Activated CD4-positive, alpha-beta T cell treated with anti-CD3 and anti-CD28 coated beads for 36 hours (primary cell): ENCODE measurements around the gene SLC46A2. TPM values are rescaled to one million over a fixed set of nuclear protein-coding genes. Genes with fewer than 3 reads are reported as not detected.
A peak's percentile ranks its signal among the peaks of the same experiment; 100 is the strongest.

Experiments used
- ATAC-seq: fragments of 200-7000 bp; cut with Tn5 transposase; one replicate; pipeline ENCODE4 v1.10.0; 2021; ENCODE audit warnings: mild to moderate bottlenecking, moderate library complexity
- CTCF ChIA-PET: fragments of 350-600 bp; sonication (Branson Sonifier 250); formaldehyde crosslinking; loops from one replicate; lab custom pipeline; 2021; ENCODE audit warnings: antibody characterized with exemption; lab: Charles Lee
- POLR2A ChIA-PET: fragments of 350-600 bp; sonication (Branson Sonifier 250); formaldehyde crosslinking; loops from one replicate; lab custom pipeline; 2021; ENCODE audit warnings: antibody characterized with exemption, inconsistent platforms; lab: Charles Lee
- DNase-seq: peaks from one replicate; pipeline ENCODE4 v3.0.0-alpha.2; 2020
- H3K27ac Mint-ChIP-seq: one replicate; pipeline ENCODE4 v1.8.0; 2021; ENCODE audit warnings: mixed read lengths
- H3K27me3 Mint-ChIP-seq: one replicate; pipeline ENCODE4 v1.8.0; 2021; ENCODE audit warnings: mixed read lengths
- H3K36me3 Mint-ChIP-seq: one replicate; pipeline ENCODE4 v1.8.0; 2021; ENCODE audit warnings: low read depth, mixed read lengths
- H3K4me1 Mint-ChIP-seq: one replicate; pipeline ENCODE4 v1.8.0; 2021; ENCODE audit warnings: mixed read lengths
- H3K4me3 Mint-ChIP-seq: one replicate; pipeline ENCODE4 v1.8.0; 2021; ENCODE audit warnings: mild to moderate bottlenecking, moderate library complexity, mixed read lengths
- H3K9me3 Mint-ChIP-seq: one replicate; pipeline ENCODE4 v1.8.0; 2021; ENCODE audit warnings: low read depth, mixed read lengths
- intact Hi-C, 2 experiments: fragments of 100-400 bp; cut with DNase I in 1 of 2; cut with micrococcal nuclease in 1 of 2; formaldehyde crosslinking; loops; one replicate each; pipeline versions ENCODE4 v1.14.2 to v1.15.1; 2022 to 2024; cut with DNase I, micrococcal nuclease
- total RNA-seq, 2 experiments: library from RNA; stranded (reverse); gene quantifications; one replicate each; pipeline ENCODE4 v1.2.3, GENCODE V29; 2021

SLC46A2 gene
- total RNA-seq: not detected

GRCh38 chr9:112890106-112891081 is at the start of gene SLC46A2:
Gene SLC46A2 (minus strand): TSS chr9:112890876. CDS start chr9:112890681, 195 bp downstream.
- DNase-seq: no peak
- Mint-ChIP-seq H3K4me3 (no peak within 1 kb of the TSS), H3K27ac (no peak within 1 kb of the TSS), H3K36me3 (no peaks in the 10 kb centered on the region), H3K4me1 (no peaks in the 10 kb centered on the region), H3K9me3 (no peaks in the 10 kb centered on the region), H3K27me3 (peaks cover 33% of the 10 kb centered on the region)
- ChIA-PET CTCF (interaction anchor here (1.4 kb wide), 1 partner anchor 12 kb away, joined by 6 read pairs; no protein-coding TSS in a partner anchor), POLR2A (interaction anchor here (0.5 kb wide), 1 partner anchor 867 kb away, joined by 4 read pairs; no protein-coding TSS in a partner anchor)
- no peak for ATAC-seq
- intact Hi-C loops: loop anchor here in 1 of 2 experiments (5.0 kb wide), 1 partner anchor 43 kb away; no protein-coding TSS in a partner anchor

DNA sequence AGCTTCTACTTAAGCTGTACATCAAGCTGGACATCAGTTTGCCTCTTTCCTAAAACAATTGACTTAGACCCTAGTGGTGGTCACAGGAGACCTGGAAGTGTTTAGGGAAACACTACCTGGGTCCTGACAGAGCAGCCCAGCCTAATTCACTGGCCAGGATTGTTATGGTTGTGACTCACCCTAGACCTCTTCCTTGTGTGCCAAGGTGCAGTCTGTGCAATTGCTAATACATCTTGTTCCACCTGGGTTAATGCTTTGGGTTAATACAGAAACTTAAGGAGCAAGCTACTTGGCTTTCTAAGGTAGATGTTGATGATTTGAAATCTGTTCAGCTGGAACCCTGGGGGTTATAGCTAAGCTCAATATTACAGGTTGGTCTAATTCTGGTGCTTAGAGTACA is 48.7 kb upstream of the SLC46A2 start:
- no peak overlapping the region for H3K27ac Mint-ChIP-seq
- CTCF ChIA-PET: interaction anchor here (0.6 to 1.2 kb wide), 3 partner anchors 20 to 1636 kb away, joined by 3 to 4 read pairs (median 3); no protein-coding TSS in a partner anchor
- ATAC-seq: no peak

GRCh38 chr9:112933696-112934095 is 43.0 kb upstream of the SLC46A2 start:
- Mint-ChIP-seq H3K27me3 (peaks cover 15% of the 10 kb centered on the region), H3K36me3 (no peaks in the 10 kb centered on the region), H3K4me3 (no peak overlapping the region), H3K9me3 (no peaks in the 10 kb centered on the region), H3K27ac (no peak overlapping the region), H3K4me1 (no peaks in the 10 kb centered on the region)
- no peak for DNase-seq
- CTCF ChIA-PET: interaction anchor here (0.8 kb wide), 1 partner anchor 179 kb away, joined by 3 read pairs; no protein-coding TSS in a partner anchor
- intact Hi-C loops: loop anchor here in 1 of 2 experiments (10.0 kb wide), 2 partner anchors 61 to 161 kb away; no protein-coding TSS in a partner anchor
- POLR2A ChIA-PET: no interaction called here
- no peak for ATAC-seq

More for the DNA sequence above, 48.7 kb upstream of the SLC46A2 start:
- peaks cover 15% of the 10 kb centered on the region for H3K27me3 Mint-ChIP-seq
- H3K9me3 Mint-ChIP-seq: no peaks in the 10 kb centered on the region
- POLR2A ChIA-PET: no interaction called here
- no peaks in the 10 kb centered on the region for H3K4me1 Mint-ChIP-seq
- DNase-seq: no peak
- no peaks in the 10 kb centered on the region for H3K36me3 Mint-ChIP-seq
- intact Hi-C loops: loop anchor here in 1 of 2 experiments (10.0 kb wide), 2 partner anchors 55 to 155 kb away; no protein-coding TSS in a partner anchor
- H3K4me3 Mint-ChIP-seq: no peak overlapping the region

- no peaks in the 10 kb centered on the region for H3K9me3 Mint-ChIP-seq
- peaks cover 13% of the 10 kb centered on the region for H3K27me3 Mint-ChIP-seq
- ChIA-PET CTCF (interaction anchor here (0.6 to 1.5 kb wide), 3 partner anchors 31 to 187 kb away, joined by 3 to 9 read pairs (median 3); no protein-coding TSS in a partner anchor), POLR2A (no interaction called here)
- DNase-seq (peak; percentile 33), ATAC-seq (no peak)
- H3K36me3 Mint-ChIP-seq: no peaks in the 10 kb centered on the region
- no peak overlapping the region for H3K4me3 Mint-ChIP-seq
- H3K4me1 Mint-ChIP-seq: peaks cover 2% of the 10 kb centered on the region
- H3K27ac Mint-ChIP-seq: no peak overlapping the region
- intact Hi-C loops: no loop called here
Measured at GRCh38 chr9:112925058-112925641, 34.5 kb upstream of the SLC46A2 start.

DNA sequence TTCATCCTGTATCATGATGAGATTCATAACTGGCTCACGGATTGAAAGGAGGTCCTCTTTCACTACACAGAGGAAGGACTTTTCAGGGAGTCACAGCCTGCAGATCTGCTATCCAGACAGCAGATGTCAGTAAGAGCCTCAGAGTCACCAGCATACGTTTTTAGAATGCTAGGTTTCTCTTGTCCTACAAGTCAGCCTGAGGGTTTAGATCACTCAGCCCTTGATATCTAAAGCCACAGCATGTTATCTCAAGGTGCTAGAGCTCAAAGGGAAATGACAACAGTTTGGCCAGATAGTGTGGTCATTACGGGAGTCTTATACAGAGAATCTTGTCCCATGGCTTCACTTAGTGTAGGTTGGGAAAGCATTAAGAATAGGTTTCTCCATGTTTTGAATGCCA is 30.9 kb upstream of the SLC46A2 start:
- no peak overlapping the region for H3K27ac Mint-ChIP-seq
- H3K36me3 Mint-ChIP-seq: no peaks in the 10 kb centered on the region
- POLR2A ChIA-PET: no interaction called here
- peaks cover 13% of the 10 kb centered on the region for H3K27me3 Mint-ChIP-seq
- intact Hi-C loops: loop anchor here in 1 of 2 experiments (5.0 kb wide), 1 partner anchor 191 kb away; no protein-coding TSS in a partner anchor
- no peak for DNase-seq
- peaks cover 2% of the 10 kb centered on the region for H3K4me1 Mint-ChIP-seq
- peak; percentile 66 for ATAC-seq
- H3K9me3 Mint-ChIP-seq: no peaks in the 10 kb centered on the region
- CTCF ChIA-PET: interaction anchor here (0.6 to 2.4 kb wide), 5 partner anchors 16 to 190 kb away, joined by 3 to 17 read pairs (median 3); no protein-coding TSS in a partner anchor
- no peak overlapping the region for H3K4me3 Mint-ChIP-seq

- Mint-ChIP-seq H3K4me3 (no peak overlapping the region), H3K4me1 (peaks cover 2% of the 10 kb centered on the region), H3K9me3 (no peaks in the 10 kb centered on the region), H3K27me3 (peaks cover 7% of the 10 kb centered on the region), H3K27ac (no peak overlapping the region), H3K36me3 (no peaks in the 10 kb centered on the region)
- CTCF ChIA-PET: interaction anchor here (0.6 to 1.0 kb wide), 2 partner anchors 194 to 1767 kb away, joined by 3 to 4 read pairs; no protein-coding TSS in a partner anchor
- no peak for ATAC-seq
- POLR2A ChIA-PET: no interaction called here
- intact Hi-C loops: no loop called here
- DNase-seq: no peak
Measured at GRCh38 chr9:112917987-112918362, 27.3 kb upstream of the SLC46A2 start.

- ChIA-PET POLR2A (no interaction called here), CTCF (interaction anchor here (0.6 to 1.0 kb wide), 2 partner anchors 195 to 1767 kb away, joined by 3 to 4 read pairs; no protein-coding TSS in a partner anchor)
- H3K9me3 Mint-ChIP-seq: no peaks in the 10 kb centered on the region
- H3K4me1 Mint-ChIP-seq: peaks cover 2% of the 10 kb centered on the region
- H3K27ac Mint-ChIP-seq: no peak overlapping the region
- no peak overlapping the region for H3K4me3 Mint-ChIP-seq
- no peak for DNase-seq
- no peaks in the 10 kb centered on the region for H3K36me3 Mint-ChIP-seq
- no peak for ATAC-seq
- intact Hi-C loops: no loop called here
- peaks cover 7% of the 10 kb centered on the region for H3K27me3 Mint-ChIP-seq
Measured at GRCh38 chr9:112917047-112917986, 26.6 kb upstream of the SLC46A2 start.

GRCh38 chr9:112914524-112914923 is 23.8 kb upstream of the SLC46A2 start:
- ATAC-seq (no peak), DNase-seq (no peak)
- peaks cover 7% of the 10 kb centered on the region for H3K27me3 Mint-ChIP-seq
- CTCF ChIA-PET: no interaction called here
- no peak overlapping the region for H3K4me3 Mint-ChIP-seq
- no peaks in the 10 kb centered on the region for H3K36me3 Mint-ChIP-seq
- intact Hi-C loops: no loop called here
- no peaks in the 10 kb centered on the region for H3K4me1 Mint-ChIP-seq
- no peaks in the 10 kb centered on the region for H3K9me3 Mint-ChIP-seq
- POLR2A ChIA-PET: no interaction called here
- no peak overlapping the region for H3K27ac Mint-ChIP-seq

GRCh38 chr9:112913326-112913725 is 22.6 kb upstream of the SLC46A2 start:
- DNase-seq (no peak), ATAC-seq (no peak)
- Mint-ChIP-seq H3K27ac (no peak overlapping the region), H3K27me3 (peaks cover 8% of the 10 kb centered on the region), H3K9me3 (no peaks in the 10 kb centered on the region), H3K36me3 (no peaks in the 10 kb centered on the region), H3K4me1 (no peaks in the 10 kb centered on the region), H3K4me3 (no peak overlapping the region)
- intact Hi-C loops: no loop called here
- CTCF ChIA-PET: interaction anchor here (1.1 kb wide), 1 partner anchor 10 kb away, joined by 7 read pairs; no protein-coding TSS in a partner anchor
- POLR2A ChIA-PET: no interaction called here

DNA sequence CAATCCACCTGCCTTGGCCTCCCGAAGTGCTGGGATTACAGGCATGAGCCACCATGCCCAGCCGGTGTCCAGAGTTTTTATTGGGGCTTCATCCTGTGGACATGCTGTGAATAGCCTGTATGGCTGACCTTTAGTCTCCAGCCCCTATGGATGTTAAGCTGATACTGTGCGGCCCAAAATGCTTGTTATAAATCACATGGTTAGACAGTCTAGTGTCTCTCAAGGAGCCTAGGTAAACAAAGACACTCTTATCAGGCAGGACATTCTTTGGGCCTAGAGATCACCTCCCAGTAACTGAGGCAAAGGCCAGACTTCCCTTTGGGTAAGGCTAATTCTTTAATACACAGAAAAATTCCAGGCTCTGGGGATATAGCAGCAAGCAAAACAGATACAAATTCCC is 22.0 kb upstream of the SLC46A2 start:
- ChIA-PET CTCF (interaction anchor here (1.2 kb wide), 1 partner anchor 10 kb away, joined by 5 read pairs; no protein-coding TSS in a partner anchor), POLR2A (no interaction called here)
- Mint-ChIP-seq H3K4me3 (no peak overlapping the region), H3K36me3 (no peaks in the 10 kb centered on the region), H3K9me3 (no peaks in the 10 kb centered on the region), H3K4me1 (no peaks in the 10 kb centered on the region), H3K27me3 (peaks cover 8% of the 10 kb centered on the region), H3K27ac (no peak overlapping the region)
- no peak for ATAC-seq
- no peak for DNase-seq
- intact Hi-C loops: no loop called here
